SH-SY5Y (cell line): ENCODE results near the gene ABCG5.

Experiments
- GATA2 ChIP-seq: IDR thresholded peaks from 2 replicates; pipeline ENCODE4 v1.6.1; 2011; ENCODE audit warnings: mild to moderate bottlenecking, low read depth, low read length
- GATA3 ChIP-seq: IDR thresholded peaks from 2 replicates; pipeline ENCODE4 v1.6.1; 2011; ENCODE audit warnings: low read depth, mild to moderate bottlenecking, low read length, moderate library complexity

Gene ABCG5

DNA sequence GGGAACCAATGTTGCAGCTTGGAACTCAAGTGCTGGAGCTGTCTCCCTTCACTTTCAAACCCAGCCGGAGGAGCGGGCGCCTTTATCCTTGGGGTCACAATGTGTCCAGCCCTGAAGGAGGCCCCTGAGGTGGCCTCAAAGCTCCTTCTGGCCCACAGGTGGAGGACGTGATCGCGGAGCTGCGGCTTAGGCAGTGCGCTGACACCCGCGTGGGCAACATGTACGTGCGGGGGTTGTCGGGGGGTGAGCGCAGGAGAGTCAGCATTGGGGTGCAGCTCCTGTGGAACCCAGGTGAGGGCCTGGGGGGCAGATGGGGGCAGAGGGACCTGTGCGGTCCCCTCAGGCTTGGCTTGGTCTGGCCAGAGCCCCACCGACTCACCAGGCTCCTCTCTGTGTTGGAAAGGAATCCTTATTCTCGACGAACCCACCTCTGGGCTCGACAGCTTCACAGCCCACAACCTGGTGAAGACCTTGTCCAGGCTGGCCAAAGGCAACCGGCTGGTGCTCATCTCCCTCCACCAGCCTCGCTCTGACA lies 13.6 kb upstream of the ABCG5 start:
- TF ChIP-seq GATA2: no peak
- no peak for TF ChIP-seq GATA3

DNA sequence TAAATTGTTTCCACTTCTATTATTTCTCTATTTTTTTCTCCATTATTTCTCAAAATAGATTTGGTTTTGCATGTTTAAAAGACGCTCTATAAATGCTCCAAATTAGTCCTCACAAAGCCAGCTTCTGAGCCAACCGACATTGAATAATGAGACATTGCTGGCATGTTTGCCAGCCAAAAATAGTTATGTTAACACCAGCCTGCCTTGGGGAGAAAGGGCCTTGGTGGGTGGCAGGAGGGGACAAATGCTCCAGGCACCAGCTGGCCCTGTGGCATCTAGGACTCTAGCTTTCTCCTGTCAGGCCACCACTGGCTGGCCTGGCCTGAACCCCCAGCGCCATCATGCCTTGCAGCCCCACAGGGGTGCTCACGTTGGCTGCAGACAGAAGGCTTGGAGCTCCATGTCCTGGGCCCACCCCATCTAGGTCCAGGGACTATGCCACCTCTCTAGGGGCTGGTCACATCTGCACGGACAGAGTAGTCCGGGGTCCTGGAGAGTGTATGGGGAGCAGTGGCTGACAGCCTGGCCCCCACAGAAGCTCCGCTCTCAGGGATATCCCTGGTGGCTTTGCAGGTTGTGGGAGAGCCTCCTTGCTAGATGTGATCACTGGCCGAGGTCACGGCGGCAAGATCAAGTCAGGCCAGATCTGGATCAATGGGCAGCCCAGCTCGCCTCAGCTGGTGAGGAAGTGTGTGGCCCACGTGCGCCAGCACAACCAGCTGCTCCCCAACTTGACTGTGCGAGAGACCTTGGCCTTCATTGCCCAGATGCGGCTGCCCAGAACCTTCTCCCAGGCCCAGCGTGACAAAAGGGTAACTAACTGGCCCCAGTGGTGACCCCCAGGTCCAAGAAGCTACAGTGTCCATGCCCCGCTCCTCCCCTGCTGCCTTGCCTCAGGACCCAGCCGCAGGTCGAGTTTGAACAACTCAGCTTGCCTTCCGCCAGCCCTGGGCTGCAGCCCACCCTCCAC lies 12.7 kb upstream of the ABCG5 start:
- TF ChIP-seq GATA2 (no peak), GATA3 (no peak)

DNA sequence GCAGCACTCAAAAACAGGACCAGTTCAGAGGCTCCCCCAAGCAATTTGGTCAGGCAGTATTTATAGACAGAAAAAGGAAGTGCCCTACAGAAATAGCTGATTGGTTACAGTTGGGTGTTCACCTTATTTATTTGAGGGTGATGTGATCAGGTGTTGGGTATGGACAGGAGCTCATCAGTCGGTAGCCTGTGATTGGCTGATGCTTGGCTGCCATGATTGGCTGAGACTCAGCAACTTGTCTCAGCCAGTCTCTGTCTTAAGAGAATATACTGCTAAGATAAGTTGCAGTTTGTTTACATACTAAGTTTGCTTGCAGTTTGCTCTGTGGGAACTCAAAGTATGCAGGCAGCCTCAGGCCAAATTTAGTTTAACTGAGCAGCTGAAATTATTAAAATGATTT lies 9.6 kb upstream of the ABCG5 start:
- TF ChIP-seq GATA2: no peak
- no peak for TF ChIP-seq GATA3

DNA sequence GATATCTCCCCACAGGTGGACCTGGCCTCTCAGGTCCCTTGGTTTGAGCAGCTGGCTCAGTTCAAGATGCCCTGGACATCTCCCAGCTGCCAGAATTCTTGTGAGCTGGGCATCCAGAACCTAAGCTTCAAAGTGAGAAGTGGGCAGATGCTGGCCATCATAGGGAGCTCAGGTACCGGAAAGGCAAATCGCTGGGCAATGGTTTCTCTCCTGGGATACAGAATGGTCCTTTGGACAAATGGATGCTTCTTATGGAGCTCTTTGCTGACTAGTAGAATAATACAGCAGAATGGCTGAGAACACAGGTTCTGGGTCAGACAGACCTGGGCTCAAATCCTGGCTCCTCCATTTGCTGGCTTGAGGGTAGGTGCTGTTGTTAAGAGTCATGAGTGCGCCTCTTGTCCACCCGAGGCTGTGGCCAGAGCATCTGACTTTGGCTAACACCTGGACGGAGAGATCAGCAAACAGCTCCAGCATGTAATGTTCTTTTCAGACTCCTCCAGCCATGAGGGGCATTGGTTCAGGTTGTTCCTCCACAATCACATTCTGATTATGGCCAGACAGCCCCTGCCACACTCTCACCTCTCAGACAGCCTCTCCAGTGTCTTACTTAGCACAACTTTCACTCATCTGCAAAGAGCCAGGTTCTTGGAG lies 7.6 kb upstream of the ABCG5 start:
- TF ChIP-seq GATA3: no peak
- TF ChIP-seq GATA2: no peak

DNA sequence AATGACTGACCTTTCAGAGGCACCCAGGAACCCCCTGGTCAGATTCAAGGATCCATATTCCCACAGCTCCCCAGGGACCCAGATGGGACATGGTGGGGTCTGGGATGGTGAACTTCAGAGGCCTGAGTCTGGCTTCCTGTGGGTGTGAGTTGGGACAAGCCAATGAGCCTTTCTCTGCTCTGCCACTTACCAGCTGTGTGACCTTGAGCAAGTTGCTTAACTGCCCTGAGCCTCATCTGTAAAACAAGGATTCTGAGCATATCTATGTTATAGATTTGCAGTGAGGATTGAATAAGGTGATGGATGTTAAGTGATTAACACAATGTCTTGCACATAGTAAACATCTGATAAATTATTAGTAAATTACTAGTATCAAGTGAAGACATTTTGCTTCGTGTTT lies 6.5 kb upstream of the ABCG5 start:
- TF ChIP-seq GATA3 (no peak), GATA2 (no peak)

DNA sequence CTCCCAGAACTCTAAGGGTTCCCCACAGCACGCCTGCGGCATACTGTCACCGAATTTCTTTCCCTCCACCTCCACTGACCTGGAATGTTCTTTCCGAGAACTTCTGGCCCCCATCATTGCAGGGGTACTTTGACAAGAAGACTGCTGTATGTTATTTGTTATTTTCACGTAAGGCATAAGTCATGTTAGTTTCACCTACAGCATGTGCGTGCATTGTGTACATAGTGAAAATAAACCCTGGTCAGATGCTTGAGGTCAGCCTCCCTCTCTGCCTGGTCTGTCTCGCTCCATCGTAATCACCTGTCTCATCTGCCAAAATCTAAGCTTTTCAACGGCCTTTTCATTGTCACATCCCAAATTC lies 4.2 kb upstream of the ABCG5 start:
- TF ChIP-seq GATA2: no peak
- TF ChIP-seq GATA3: no peak

DNA sequence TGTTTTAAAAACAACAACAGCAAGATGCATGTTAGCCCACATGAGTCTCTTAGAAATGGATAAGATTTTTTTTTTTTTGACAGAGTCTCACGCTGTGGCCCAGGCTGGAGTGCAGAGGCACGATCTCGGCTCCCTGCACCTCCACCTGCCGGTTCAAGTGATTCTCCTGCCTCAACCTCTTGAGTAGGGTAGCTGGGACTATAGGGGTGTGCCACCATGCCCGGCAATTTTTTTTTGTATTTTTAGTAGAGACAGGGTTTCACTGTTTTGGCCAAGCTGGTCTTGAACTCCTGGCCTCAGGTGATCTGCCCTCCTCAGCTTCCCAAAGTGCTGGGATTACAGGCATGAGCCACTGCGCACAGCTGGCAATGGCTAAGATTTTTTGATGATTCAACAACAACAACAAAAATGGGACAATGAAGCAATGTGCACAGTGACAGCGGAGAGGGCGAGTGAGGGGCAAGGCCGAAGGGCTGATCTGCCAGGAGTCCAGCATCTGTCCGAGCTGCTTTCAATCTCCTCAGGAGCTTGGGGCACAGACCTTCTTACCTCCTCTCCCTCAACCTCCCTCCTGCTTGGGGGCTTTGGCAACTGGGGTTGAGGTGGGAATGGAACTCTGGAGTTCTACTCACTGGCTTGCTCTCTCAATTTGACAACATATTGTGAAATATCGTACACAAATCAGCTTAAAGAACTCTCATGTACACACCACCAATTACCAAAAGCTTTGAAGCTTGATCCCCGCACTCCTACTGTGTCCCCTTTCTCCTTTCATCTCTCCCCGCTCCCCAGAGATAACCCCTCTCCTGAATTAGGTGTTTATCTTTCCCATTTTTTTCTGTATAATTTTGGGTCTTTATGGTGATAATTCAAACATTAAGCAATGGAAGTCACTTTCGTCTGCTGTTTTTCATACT lies 3.6 kb upstream of the ABCG5 start:
- TF ChIP-seq GATA3 (no peak), GATA2 (no peak)

DNA sequence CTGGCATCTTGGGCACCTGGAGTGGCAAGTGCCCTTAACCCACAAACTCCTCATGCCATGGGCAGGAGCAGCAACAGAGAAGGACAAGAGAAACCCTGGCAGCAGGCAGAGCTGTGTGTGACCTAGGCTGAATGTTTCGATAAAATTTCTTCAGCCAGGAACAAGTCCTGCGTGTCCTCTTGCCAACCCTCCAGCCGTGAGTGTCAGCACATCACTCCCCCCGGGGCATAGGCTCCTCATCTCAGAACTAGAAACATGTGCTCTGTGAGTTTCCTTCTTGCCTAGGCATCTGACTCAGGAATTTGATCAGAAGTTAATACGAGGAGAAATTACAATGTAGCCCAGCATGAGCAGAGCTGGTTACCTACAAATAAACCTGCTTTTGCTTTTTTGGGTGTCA lies 2.3 kb upstream of the ABCG5 start:
- no peak for TF ChIP-seq GATA3
- no peak for TF ChIP-seq GATA2

DNA sequence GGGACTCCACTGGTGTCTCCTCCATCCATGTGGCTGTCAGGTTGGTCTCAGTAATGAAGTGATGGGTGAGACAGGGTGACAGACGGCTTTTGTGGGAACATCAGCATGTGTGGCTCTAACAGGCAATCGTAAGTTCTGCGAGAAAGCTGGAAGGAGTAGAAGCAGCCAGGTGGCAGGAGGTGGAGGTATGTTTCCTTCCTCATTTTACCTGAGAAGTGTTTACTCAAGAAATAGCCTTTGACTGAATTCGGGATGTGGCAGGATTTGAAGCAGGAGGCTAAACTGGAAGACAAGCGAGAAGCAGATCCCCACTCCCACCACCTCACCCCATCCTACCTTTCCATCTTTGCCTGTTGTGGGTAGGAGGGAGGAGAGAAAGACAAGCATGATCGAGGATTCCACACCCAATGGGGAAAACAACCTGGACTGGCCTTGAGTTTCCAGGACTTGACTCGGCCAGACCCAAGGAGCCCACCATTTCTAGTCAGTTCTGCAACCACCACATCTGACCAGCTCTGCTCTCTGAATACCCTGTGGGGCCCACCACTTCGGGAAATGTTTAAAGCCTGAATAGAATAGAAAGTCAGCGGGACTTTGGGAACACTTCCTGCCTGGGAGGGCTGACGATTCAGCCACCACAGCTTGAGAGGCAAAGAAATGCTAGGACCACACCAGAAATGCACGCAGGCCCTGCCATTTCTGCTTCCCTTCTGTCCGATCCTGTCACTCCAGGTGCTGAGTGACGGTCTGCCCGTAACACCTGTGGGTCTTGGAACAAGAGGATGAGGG lies 1.3 kb upstream of the ABCG5 start:
- TF ChIP-seq GATA2 (no peak), GATA3 (no peak)

DNA sequence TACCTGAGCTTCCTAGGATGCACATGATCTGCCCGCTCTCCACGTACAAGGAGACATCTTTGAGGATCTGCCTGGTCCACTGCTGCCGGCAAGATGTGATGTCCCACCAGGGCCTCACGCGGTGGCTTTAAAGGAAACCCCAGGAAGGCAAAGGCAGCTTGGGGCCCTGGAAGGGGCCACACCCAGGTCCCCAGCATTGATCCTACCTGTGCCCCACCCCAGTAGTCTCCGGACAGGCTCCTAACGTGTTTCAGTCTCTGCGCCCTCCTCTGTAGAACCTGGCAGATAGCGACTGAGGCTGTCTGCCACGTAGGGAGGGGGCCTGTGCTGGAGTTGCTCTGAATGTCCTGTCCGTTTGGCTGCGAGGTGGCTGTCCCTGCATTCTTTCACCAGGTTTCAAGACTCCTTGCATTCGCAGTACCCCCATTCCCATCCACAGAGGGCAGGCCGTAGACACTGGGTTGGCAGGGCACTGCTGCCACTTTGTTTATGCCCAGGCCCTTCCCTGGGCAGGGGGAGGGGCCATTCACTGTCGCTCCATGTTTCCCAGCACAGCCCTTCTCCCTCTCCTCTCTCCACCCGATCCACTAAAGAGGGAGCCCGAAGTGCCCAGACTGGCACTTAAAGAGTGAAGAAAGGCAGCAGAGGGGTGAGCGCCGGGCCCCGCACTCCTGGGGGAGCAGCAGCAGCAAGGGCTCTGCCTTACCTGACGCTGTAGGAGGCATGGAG lies 644 bp downstream of the ABCG5 start:
- TF ChIP-seq GATA3: no peak
- no peak for TF ChIP-seq GATA2

DNA sequence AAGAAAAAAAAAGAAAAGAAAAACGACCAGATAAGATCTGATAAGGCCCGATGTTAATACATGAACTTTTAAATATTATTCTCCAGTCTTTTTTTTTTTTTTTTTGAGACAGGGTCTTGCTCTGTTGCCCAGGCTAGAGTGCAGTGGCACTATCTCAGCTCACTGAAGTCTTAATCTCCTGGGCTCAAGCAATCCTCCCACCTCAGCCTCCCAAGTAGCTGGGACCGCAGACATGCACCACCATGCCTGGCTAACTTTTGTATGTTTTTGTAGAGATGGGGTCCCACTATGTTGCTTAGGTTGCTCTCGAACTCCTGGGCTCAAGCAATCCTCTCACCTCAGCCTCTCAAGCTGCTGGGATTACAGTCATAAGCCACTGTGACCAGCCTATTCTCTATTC lies 1.6 kb downstream of the ABCG5 start:
- TF ChIP-seq GATA2: no peak

DNA sequence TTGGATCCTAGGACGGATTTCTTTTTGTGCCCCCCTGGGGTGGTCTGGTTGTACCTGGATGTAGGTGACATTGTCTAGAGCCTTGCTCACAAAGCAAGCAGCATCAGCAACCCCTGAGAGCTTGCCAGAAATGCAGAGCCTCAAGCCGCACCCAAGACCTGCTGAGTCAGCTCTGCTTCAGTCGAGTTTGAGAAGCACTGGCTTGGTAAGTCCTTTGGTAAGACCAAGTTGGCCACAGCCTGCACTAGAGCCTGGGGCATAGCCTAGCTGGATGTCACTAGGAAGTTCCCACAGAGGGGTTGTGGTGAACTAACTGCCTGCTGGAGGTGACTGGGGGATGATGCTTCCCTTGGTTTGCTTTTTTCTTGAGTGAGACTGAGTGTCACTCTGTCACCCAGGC lies 6.2 kb downstream of the ABCG5 start:
- no peak for TF ChIP-seq GATA3
- no peak for TF ChIP-seq GATA2
